Activated naive CD8-positive, alpha-beta T cell treated with anti-CD3 and anti-CD28 coated beads, Interleukin-2, amount 50 U/mL, for 24 hours (primary cell): ENCODE data around the gene DDX10.

Experiments
- ATAC-seq: fragments of 150-1000 bp; cut with Tn5 transposase; one replicate; pipeline ENCODE4 v1.10.0; 2021
- DNase-seq: peaks from one replicate; pipeline ENCODE4 v3.0.0; 2021
- H3K27ac Mint-ChIP-seq: one replicate; pipeline ENCODE4 v1.8.0; 2021; ENCODE audit warnings: mild to moderate bottlenecking, mixed read lengths
- H3K27me3 Mint-ChIP-seq: one replicate; pipeline ENCODE4 v1.8.0; 2021; ENCODE audit warnings: mixed read lengths
- H3K36me3 Mint-ChIP-seq: one replicate; pipeline ENCODE4 v1.8.0; 2021; ENCODE audit warnings: low read depth, mixed read lengths
- H3K4me1 Mint-ChIP-seq: one replicate; pipeline ENCODE4 v1.8.0; 2021; ENCODE audit warnings: mixed read lengths
- H3K4me3 Mint-ChIP-seq: one replicate; pipeline ENCODE4 v1.8.0; 2021; ENCODE audit warnings: mild to moderate bottlenecking, moderate library complexity, mixed read lengths
- H3K9me3 Mint-ChIP-seq: one replicate; pipeline ENCODE4 v1.8.0; 2021; ENCODE audit warnings: mixed read lengths

Gene DDX10

DNA sequence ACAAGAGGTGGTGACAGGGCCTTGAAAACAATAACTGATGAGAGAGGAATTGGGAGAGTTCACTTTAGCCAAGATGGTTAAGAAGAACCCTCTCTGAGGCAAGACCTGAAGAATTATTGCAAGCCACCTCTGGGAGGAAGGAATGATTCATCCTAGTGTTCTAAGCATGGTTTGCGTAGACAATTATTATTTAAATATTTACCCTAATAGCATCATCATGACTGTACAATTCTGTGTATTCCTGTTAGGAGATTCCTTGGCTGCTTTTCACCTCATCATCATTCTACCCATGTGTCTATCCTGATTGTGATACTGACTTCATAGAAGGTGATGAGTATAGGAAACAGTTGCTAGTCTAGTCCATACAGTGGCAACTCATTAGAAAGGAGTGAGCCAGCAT lies 264.4 kb downstream of the DDX10 start:
- Mint-ChIP-seq H3K36me3 (peaks cover 10% of the 10 kb centered on the region), H3K27me3 (no peaks in the 10 kb centered on the region), H3K9me3 (no peaks in the 10 kb centered on the region), H3K4me3 (no peak overlapping the region), H3K4me1 (peaks cover 4% of the 10 kb centered on the region), H3K27ac (no peak overlapping the region)
- ATAC-seq, result no peak
- DNase-seq, result no peak

DNA sequence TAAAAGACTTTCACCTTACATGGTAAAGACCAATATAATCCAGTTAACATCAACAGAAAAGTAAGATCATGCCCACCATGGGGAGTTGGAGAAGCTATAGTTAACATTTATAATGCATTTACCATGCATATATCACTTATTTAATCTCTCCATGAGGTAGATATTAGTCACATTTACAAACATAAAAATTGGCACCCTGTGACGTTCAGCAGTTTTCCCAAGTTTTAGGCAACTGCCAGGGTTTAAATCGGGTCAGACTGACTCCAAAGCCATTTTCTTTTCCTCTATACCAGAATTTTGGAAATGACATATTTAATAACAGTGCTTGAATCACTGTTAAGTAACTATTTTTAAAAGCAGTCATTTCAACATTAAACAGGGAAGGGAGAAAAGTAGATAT lies 266.3 kb downstream of the DDX10 start:
- no peaks in the 10 kb centered on the region for H3K27me3 Mint-ChIP-seq
- ATAC-seq (no peak), DNase-seq (no peak)
- no peak overlapping the region for H3K4me3 Mint-ChIP-seq
- H3K36me3 Mint-ChIP-seq, result peaks cover 11% of the 10 kb centered on the region
- H3K9me3 Mint-ChIP-seq, result no peaks in the 10 kb centered on the region
- H3K4me1 Mint-ChIP-seq, result peaks cover 2% of the 10 kb centered on the region
- no peak overlapping the region for H3K27ac Mint-ChIP-seq

DNA sequence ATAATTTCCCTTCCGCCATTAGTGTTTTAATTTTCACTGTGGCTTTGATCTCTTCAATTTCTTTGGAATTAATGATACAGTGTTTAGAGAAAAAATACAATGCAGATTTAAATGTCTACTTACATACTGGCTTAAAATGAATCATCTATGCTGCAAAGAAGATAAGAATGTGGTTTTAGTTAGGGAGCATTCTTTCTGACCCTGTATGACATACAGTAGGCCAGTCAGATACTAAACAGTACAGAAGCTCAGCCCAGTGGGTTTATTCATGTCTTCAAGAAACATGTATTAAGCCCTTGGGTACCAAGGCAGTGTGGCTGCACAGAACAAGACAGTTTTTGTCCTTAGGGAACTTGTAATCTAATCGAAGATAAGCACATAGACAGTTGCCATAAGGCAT lies 268.8 kb downstream of the DDX10 start:
- H3K4me3 Mint-ChIP-seq, result no peak overlapping the region
- H3K27me3 Mint-ChIP-seq, result no peaks in the 10 kb centered on the region
- ATAC-seq, result no peak
- no peak for DNase-seq
- no peaks in the 10 kb centered on the region for H3K4me1 Mint-ChIP-seq
- H3K9me3 Mint-ChIP-seq, result no peaks in the 10 kb centered on the region
- no peak overlapping the region for H3K27ac Mint-ChIP-seq
- peaks cover 14% of the 10 kb centered on the region for H3K36me3 Mint-ChIP-seq

DNA sequence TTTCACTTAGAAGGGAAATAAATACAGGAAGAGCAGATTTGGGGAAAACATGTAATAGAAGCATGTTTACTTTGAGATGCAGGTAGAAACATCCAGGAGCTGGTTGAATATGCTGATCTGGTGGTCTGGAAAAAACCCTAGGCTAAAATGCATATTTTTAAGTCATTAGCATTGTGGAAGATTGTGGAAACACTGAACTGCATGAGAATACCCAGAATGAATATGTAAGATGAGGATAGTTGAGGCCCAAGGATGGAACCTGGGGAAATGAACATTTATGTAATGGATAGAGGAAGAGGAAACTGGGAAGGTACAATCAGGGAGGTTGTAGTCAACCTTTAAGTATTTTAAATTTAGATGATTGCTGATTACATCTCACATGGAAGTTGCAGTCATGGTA lies 269.4 kb downstream of the DDX10 start:
- DNase-seq, result no peak

DNA sequence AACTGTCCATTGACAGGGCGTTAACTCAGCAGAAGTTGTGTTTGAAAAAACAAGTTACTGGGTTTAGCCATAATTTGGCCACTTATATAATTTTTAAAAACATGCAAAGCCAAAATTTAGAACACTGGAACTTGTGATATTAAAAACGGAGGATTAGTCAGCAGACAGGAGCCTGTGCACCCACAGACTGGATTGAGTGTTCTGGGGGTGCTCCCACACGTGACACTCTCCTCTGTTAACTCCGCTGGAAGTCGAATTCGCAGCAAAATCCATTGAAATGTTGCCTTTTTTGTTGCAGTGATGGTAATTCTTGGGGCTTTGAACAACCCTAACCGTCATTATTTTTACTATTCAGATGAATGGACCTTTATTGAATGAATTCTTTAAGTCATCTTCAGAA lies 269.8 kb downstream of the DDX10 start:
- H3K4me1 Mint-ChIP-seq, result no peaks in the 10 kb centered on the region
- ATAC-seq (no peak), DNase-seq (no peak)
- H3K4me3 Mint-ChIP-seq, result no peak overlapping the region
- no peak overlapping the region for H3K27ac Mint-ChIP-seq
- H3K27me3 Mint-ChIP-seq, result no peaks in the 10 kb centered on the region
- H3K36me3 Mint-ChIP-seq, result peaks cover 12% of the 10 kb centered on the region
- no peaks in the 10 kb centered on the region for H3K9me3 Mint-ChIP-seq

More for the DNA sequence above, 269.4 kb downstream of the DDX10 start:
- ATAC-seq, result no peak
- H3K27me3 Mint-ChIP-seq, result no peaks in the 10 kb centered on the region
- H3K9me3 Mint-ChIP-seq, result no peaks in the 10 kb centered on the region
- no peak overlapping the region for H3K27ac Mint-ChIP-seq
- no peak overlapping the region for H3K4me3 Mint-ChIP-seq
- H3K4me1 Mint-ChIP-seq, result no peaks in the 10 kb centered on the region
- peaks cover 11% of the 10 kb centered on the region for H3K36me3 Mint-ChIP-seq

DNA sequence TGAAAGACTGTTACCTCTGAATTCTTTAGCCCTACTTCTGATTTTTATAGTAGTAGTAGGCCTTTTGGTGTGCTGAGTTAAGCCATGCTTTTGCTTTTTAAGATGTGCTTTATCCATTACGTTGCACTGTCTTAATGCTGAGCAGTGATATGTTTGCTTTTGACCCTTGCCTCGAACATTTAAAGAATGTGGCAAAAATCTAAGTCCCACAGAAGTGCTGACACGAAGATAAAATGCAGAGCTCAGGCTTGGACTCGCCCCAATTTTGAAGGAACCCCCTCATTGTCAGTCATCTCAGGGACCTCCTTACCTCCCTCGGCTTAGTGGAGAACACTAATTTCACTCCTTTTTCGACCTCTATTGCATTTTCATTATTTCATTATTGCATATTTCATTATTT lies 272.9 kb downstream of the DDX10 start:
- Mint-ChIP-seq H3K36me3 (peaks cover 34% of the 10 kb centered on the region), H3K4me3 (no peak overlapping the region), H3K27me3 (no peaks in the 10 kb centered on the region), H3K27ac (no peak overlapping the region), H3K9me3 (no peaks in the 10 kb centered on the region), H3K4me1 (no peaks in the 10 kb centered on the region)
- no peak for ATAC-seq
- DNase-seq, result no peak

DNA sequence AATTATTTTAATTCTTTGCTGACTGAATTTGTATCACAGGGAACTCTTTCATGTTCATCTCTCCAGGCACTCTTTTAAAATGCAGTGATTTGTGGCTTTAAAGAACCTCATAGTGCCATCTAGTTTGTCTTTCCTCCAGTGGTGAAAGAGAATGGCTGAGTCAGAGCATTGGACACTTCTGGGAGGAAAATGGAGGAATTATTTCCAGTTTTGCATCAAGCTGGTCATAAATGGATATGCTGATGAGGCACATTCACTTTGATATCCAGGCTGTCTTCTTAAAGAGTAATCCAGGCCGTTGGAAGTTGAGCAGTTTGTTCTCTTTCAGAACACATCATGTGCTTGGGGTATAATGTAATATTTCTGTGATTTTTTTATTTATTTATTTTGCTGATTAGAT lies 273.7 kb downstream of the DDX10 start:
- no peak overlapping the region for H3K4me3 Mint-ChIP-seq
- H3K36me3 Mint-ChIP-seq, result peaks cover 33% of the 10 kb centered on the region
- no peaks in the 10 kb centered on the region for H3K27me3 Mint-ChIP-seq
- no peaks in the 10 kb centered on the region for H3K4me1 Mint-ChIP-seq
- no peaks in the 10 kb centered on the region for H3K9me3 Mint-ChIP-seq
- H3K27ac Mint-ChIP-seq, result no peak overlapping the region
- ATAC-seq (no peak), DNase-seq (no peak)

DNA sequence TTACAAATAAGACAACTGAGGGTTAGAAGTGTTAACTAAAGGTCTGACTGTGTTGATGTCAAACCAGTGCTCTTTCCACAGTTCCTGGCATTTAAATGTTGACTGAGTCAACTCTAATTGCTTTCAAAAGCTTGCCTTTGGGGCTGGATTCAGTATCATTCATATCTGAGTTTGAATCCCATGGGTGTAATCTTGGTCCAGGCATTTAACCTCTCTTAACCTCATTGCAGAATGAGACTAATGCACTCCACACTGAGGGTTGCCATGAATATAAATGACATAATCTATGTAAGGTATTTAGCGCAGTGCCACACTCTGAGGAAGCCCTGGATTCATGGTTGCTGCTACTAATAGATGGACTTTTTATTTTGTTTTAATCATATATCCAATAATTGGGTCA lies 274.3 kb downstream of the DDX10 start:
- H3K27ac Mint-ChIP-seq, result no peak overlapping the region
- H3K4me3 Mint-ChIP-seq, result no peak overlapping the region
- DNase-seq (no peak), ATAC-seq (no peak)
- no peaks in the 10 kb centered on the region for H3K27me3 Mint-ChIP-seq
- peaks cover 33% of the 10 kb centered on the region for H3K36me3 Mint-ChIP-seq
- no peaks in the 10 kb centered on the region for H3K9me3 Mint-ChIP-seq
- no peaks in the 10 kb centered on the region for H3K4me1 Mint-ChIP-seq

DNA sequence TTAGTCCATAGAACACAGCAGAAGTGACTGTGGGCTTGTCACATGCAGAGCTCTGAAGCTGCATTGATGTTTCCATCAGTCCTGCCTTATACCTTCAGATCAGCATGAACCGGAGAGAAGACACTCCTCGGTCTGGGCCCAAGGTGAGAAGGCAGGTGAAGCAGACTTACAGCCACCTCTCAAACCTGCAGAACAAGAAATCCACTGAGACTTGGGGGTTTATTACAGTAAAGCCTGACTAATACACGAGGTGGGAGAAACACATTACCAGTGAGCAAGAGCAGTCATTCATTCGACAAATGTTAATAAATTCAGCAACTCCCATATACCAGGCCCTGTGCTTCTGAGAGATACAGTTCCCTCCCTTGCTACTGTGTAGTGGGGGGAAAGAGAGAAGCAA lies 279.0 kb downstream of the DDX10 start:
- ATAC-seq (no peak), DNase-seq (no peak)
- Mint-ChIP-seq H3K9me3 (peaks cover 11% of the 10 kb centered on the region), H3K4me1 (peaks cover 8% of the 10 kb centered on the region), H3K4me3 (no peak overlapping the region), H3K36me3 (peaks cover 44% of the 10 kb centered on the region), H3K27me3 (no peaks in the 10 kb centered on the region), H3K27ac (no peak overlapping the region)

DNA sequence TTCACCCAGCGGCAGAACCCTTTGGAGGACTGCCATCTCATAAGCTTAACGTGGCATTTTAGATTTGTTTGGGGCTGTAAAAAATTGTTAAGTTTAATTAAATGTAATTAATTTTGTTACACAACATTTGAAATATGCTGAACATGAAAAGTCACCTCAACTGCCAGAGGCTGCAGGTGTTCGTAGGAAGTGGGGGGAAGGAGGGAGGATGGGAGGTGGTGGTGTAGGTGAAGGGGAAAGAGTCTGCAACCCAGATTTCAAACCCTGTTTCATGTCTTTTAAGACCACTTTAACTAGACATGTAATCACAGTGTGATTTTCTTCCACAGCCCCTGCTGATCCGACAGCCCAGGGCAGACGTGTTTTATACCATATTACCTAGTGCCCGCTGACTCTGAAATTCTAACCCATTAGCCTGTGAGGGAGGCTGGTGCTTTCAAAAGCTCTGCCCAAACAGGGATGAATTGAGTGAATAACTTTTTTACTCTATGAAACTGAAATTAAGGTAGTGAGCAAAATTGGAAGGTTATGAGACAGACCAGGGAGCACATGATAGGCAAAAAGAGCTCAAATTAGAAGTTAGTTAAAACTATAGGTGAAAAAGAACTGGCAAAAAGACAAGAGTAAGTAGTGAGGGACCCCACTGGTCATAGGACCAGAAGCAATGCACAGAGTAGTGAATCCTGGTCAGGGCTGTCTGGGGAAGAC lies 279.8 kb downstream of the DDX10 start:
- Mint-ChIP-seq H3K36me3 (peaks cover 48% of the 10 kb centered on the region), H3K27me3 (no peaks in the 10 kb centered on the region), H3K4me1 (peaks cover 8% of the 10 kb centered on the region), H3K4me3 (no peak overlapping the region), H3K9me3 (peaks cover 14% of the 10 kb centered on the region), H3K27ac (no peak overlapping the region)
- DNase-seq (no peak), ATAC-seq (no peak)

DNA sequence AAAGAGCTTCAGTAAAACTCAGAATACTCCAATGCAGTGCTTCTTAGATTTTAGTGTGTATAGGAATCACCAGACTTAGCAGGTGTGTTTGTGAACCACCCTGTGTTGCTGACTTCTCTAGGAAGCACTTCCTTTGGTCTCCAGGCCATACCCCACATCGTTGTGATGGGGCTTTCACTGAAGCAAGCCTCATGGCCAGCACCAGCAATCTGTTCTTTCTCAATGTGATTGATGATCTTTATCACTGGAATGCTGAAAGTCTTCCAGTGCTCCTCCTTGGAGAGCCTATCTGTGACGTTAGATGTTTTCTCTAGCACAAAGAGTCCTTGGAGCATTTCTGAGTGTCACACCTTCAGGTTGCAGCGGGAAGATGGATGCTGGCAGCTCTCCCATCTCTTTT lies 280.5 kb downstream of the DDX10 start:
- H3K4me1 Mint-ChIP-seq, result peaks cover 8% of the 10 kb centered on the region
- no peak for DNase-seq
- H3K36me3 Mint-ChIP-seq, result peaks cover 41% of the 10 kb centered on the region
- no peak for ATAC-seq
- no peak overlapping the region for H3K4me3 Mint-ChIP-seq
- no peak overlapping the region for H3K27ac Mint-ChIP-seq
- no peaks in the 10 kb centered on the region for H3K27me3 Mint-ChIP-seq
- H3K9me3 Mint-ChIP-seq, result peaks cover 17% of the 10 kb centered on the region

DNA sequence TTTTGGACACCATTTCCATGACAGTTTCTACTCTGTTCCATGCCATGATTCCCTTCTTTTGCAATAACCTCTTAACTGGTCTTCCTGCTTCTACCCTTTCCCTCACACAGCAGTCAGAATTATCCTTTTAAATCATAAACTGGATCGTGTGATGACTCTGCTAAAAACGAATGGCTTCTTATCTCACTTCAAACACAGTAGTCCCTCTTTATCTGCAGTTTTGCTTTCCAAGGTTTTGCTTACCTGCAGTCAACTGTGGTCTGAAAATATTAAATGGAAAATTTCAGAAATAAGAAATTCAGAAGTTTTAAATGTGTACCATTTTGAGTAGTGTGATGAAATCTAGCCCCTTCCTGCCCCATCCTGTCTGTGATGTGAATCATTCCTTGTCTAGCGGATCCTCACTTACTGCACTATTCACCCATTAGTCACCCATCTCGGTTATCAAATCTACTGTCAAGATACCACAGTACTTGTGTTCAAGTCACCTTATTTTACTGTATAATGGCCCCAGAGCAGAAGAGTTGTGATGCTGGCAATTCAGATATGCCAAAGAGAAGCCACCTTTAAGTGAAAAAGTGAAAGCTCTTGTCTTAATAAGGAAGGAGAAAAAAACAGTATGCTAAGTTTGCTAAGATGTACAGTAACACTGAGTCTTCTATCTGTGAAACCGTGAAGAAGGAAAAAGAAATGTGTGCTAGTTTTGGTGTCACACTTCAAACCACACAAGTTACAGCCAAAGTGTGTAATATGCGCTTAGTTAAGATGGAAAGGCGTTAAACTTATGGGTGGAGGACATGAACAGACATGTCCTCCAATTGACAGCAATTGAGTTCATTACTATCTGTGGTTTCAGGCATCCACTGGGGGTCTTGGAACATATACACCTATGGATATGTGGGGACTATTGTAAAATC lies 283.0 kb downstream of the DDX10 start:
- ATAC-seq (peak; percentile 63), DNase-seq (no peak)
- no peak overlapping the region for H3K27ac Mint-ChIP-seq
- H3K9me3 Mint-ChIP-seq, result peaks cover 21% of the 10 kb centered on the region
- peaks cover 8% of the 10 kb centered on the region for H3K4me1 Mint-ChIP-seq
- peaks cover 25% of the 10 kb centered on the region for H3K36me3 Mint-ChIP-seq
- H3K4me3 Mint-ChIP-seq, result no peak overlapping the region
- H3K27me3 Mint-ChIP-seq, result no peaks in the 10 kb centered on the region

DNA sequence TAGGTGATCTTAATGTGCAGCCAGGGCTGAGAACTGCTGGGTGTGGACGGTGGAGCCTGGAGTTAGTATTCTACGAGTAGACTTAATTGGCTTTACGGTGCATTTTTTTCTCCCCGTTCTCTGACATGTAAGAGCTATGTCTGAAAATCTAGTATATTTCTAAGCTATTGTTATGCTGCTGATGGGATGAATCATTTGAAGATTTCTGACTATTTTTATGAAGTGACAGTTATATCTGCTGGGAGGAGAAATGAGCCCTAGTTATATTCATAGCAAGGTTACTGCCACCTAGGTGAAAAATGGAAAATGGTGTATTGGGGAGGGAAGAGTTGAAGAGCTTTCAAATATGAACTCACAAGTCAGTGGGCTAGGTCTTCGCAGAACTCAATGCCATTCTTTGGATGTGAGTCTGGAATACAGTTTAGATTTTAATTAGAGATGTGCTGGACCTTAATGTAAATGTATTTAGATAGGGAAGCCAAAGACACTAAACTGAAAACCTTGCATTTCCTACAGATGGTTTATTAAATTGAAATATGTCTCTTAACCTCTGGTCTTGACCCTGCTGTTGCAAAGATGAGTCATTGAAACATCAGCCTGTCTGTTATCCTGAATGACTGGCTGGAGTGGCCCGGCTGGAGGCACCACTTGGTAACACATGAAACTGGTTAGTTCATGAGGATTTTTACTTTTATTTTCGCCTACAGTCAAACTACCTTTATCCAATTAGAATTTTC lies 293.7 kb downstream of the DDX10 start:
- no peaks in the 10 kb centered on the region for H3K27me3 Mint-ChIP-seq
- H3K27ac Mint-ChIP-seq, result no peak overlapping the region
- no peak for ATAC-seq
- no peak overlapping the region for H3K4me3 Mint-ChIP-seq
- H3K36me3 Mint-ChIP-seq, result no peaks in the 10 kb centered on the region
- no peak for DNase-seq
- no peaks in the 10 kb centered on the region for H3K9me3 Mint-ChIP-seq
- H3K4me1 Mint-ChIP-seq, result no peaks in the 10 kb centered on the region

DNA sequence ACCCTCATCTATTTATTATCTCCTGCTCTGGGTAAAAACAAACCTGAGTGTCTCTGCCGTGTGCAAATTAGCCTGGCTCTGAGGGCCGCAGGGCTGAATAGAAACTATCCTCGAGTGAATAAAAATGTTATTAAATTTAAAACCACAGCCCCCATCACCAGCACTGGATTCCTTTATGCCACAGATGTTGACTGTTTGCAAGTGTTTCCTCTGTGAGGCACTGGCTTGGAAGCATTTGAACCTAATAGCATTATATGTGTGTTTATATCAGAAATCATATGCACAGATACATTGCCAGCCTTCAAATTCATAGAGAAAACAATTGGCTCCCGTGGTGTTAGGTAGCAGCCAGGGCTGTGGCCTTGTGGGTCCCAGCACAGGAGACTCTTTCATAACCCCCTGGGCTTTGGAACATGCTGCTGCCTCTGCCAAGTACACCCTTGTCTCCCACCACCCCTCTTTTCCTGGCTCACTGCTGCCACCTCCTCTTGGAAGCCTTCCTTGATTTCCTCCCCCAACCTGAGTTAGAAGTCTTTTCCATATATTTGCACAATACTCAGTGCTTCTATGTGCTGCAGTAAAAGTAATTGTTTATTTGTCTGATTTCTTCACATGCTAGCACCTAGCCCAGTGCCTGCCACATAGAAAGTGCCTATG lies 294.4 kb downstream of the DDX10 start:
- no peaks in the 10 kb centered on the region for H3K4me1 Mint-ChIP-seq
- no peak overlapping the region for H3K4me3 Mint-ChIP-seq
- no peak overlapping the region for H3K27ac Mint-ChIP-seq
- no peaks in the 10 kb centered on the region for H3K36me3 Mint-ChIP-seq
- no peaks in the 10 kb centered on the region for H3K27me3 Mint-ChIP-seq
- no peak for DNase-seq
- ATAC-seq, result no peak
- no peaks in the 10 kb centered on the region for H3K9me3 Mint-ChIP-seq
